NCI-H446 (cell line): ENCODE data around the gene ASRGL1.
"Not testable (repeated sequence)": the region's sequence is repeated elsewhere in the genome, so short reads cannot be mapped to it uniquely, and the experiment has no call there.

Source experiments
- DNase-seq, 2 experiments: peaks; one replicate each; lab custom pipeline; 2025; lab: John Stamatoyannopoulos, UW

The ASRGL1 gene

GRCh38 chr11:62352355-62353336, 15.4 kb downstream of the ASRGL1 start:
- no peak for DNase-seq

GRCh38 chr11:62353841-62354240, 16.6 kb downstream of the ASRGL1 start:
- DNase-seq, result no peak

- no peak for DNase-seq
Measured at GRCh38 chr11:62358273-62358672, 21.0 kb downstream of the ASRGL1 start.

GRCh38 chr11:62359475-62359874, 22.2 kb downstream of the ASRGL1 start:
- no peak for DNase-seq

- DNase-seq, result no peak
Measured at GRCh38 chr11:62360685-62361084, 23.4 kb downstream of the ASRGL1 start.

GRCh38 chr11:62368861-62369477, 31.7 kb downstream of the ASRGL1 start:
- DNase-seq, result not testable (repeated sequence)

GRCh38 chr11:62370743-62371440, 33.6 kb downstream of the ASRGL1 start:
- DNase-seq, result no peak

GRCh38 chr11:62372871-62373270, 35.6 kb downstream of the ASRGL1 start:
- no peak for DNase-seq

GRCh38 chr11:62373464-62374119, 36.3 kb downstream of the ASRGL1 start:
- DNase-seq, result no peak

GRCh38 chr11:62374801-62375200, 37.6 kb downstream of the ASRGL1 start:
- no peak for DNase-seq

- peak in 1 of 2 experiments; percentile 54 for DNase-seq
Measured at GRCh38 chr11:62378459-62379063, 41.3 kb downstream of the ASRGL1 start.

GRCh38 chr11:62379586-62379985, 42.3 kb downstream of the ASRGL1 start:
- DNase-seq, result not testable (repeated sequence)

GRCh38 chr11:62380821-62381245, 43.6 kb downstream of the ASRGL1 start:
- peak; percentile 53 to 81 for DNase-seq

GRCh38 chr11:62383822-62384221, 46.6 kb downstream of the ASRGL1 start:
- DNase-seq, result no peak

- not testable (repeated sequence) for DNase-seq
Measured at GRCh38 chr11:62386083-62386482, 48.8 kb downstream of the ASRGL1 start.

GRCh38 chr11:62387381-62387780, 50.1 kb downstream of the ASRGL1 start:
- DNase-seq, result no peak

- DNase-seq, result no peak
Measured at GRCh38 chr11:62388999-62389398, 51.8 kb downstream of the ASRGL1 start.

- no peak for DNase-seq
Measured at GRCh38 chr11:62390237-62390636, 53.0 kb downstream of the ASRGL1 start.

- no peak for DNase-seq
Measured at GRCh38 chr11:62390722-62391121, 53.5 kb downstream of the ASRGL1 start.

- no peak for DNase-seq
Measured at GRCh38 chr11:62391642-62392425, 54.6 kb downstream of the ASRGL1 start.

GRCh38 chr11:62392506-62392905, 55.3 kb downstream of the ASRGL1 start:
- DNase-seq, result no peak
